ENCODE measurements around the gene COL21A1.

COL21A1 gene

DNA sequence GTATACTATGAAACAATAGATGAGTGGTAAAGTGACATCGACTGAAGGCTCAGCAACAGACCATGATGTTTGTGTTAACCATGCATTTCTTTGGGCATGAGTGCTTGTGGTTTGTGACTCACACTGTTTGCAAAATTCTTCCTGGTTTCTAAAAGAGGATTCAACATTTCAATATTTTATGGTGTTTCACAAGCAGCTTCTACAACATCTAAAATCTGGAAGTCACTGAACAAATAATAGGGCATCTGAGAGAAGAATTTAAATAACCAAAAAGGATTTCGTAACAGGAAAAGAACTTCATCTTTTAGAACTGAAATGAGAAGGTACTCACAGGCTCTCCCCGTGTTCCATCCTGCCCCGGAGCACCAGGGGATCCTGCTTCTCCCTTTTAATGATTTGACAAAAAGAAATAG is 146.2 kb downstream of the COL21A1 start:
- DNase-seq, result peak; percentile 3 to 23

DNA sequence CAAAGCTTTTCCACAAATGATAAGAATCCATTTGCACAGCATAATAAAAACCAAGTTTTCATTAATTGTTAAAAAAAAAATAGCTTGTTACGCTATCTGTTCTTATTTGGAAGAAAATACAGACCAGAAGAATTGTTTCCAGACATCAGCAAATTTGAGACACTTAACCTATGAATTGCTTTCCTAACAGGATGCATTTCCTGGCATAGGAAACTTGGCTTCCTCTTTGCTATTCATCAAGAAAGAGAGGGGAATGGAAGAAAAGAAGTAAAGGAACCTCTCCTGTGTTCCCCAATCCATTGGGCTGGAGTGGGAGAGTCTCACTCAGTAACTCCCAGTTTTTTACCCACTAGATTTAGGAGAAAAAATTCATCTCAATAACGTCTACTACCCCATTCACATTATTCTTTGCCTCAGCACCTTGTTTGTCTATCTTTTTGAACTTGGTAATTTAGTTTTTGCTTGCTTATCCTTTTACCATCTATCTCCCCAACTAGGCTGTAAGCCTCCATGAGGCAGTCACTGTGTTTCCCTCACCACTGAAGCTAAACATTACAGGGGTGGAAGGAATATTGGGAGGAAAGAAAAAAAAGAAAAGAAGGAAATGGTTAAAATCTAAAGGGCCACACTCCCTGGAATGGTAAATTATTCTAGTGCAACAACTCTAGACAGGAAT is 150.3 kb downstream of the COL21A1 start:
- no peak for DNase-seq

DNA sequence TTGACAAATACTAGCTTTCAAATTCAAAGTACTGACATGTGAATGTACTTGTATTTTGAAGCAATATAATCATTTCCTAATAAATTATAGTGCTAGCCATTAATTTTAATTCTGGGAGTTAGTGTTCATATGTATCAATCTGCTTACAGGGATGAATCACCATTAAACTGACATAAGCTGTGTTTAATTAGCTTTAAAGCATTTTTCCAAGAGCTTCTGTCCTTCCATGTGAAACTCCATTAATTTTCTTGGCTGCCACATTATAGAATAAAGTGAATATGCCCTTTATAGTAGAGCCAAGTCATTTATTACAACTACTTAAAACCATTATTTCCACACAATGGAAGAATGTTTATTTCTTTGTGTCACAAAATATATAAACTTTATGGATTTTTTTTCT is 150.8 kb downstream of the COL21A1 start:
- DNase-seq, result no peak

DNA sequence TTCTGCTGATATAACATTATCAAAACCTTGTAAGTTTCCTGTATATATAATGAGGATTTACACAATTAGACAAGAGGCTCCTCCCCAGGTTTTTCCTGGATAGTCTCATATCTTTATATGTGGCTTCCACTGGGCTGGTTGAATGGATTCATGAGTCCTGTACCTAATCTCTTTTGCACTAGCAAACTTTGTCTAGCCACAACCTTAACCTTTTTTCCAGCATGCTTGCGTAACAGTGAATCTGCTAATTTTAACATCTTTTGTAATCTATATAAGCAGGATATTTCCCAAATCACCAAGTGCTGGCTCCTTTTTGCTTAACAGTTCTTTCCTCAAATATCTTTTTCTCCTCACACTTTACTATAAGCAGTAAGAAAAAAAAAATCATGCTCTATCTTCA is 153.6 kb downstream of the COL21A1 start:
- DNase-seq, result no peak

DNA sequence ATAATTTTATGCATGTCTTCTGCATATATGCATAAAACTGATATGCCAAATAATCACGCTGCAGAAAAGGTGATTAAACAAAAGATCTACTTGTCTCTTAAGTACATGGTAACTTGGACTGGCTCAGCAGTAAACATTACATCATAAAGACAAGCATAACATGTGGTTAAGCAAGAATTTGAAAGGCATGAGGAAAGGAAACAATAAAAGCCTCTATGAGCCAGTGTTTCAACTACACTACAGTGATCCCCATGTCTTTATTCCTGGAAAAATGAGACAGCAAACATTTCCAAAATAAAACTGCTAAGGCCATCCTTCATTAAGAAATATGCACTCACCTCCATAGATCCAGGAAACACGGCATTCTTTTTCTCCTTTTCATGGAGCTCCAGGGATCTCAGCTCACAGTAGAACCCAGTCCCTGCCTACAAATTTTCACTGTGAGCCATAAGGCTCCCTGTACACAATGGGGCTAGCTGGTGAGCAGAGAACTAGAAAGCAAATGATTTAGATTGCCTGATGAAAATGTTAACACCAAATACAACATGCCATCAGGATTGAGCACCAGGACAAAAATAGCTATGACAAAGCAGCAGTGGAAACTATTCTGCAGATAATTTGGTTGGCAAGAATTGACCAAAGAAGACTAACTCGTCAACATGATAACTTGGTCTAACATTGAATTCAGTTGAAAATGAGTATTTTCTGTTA is 156.1 kb downstream of the COL21A1 start:
- no peak for DNase-seq

DNA sequence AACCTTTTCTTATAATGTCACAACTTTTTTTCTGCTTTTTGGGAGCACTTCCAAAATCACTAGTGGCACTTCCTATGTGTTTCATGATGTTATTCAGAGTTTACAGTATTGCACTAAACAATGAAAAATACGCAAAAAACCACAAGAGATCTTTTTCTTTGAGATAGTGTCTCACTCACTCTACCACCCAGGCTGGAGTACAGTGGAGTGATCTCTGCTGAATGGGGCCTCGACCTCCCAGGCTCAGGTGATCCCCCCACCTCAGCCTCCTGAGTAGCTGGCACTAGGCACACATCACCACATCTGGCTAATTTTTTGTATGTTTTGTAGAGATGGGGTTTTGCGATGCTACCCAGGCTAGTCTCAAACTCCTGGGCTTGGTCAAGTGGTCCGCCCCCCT is 158.7 kb downstream of the COL21A1 start:
- DNase-seq, result no peak

DNA sequence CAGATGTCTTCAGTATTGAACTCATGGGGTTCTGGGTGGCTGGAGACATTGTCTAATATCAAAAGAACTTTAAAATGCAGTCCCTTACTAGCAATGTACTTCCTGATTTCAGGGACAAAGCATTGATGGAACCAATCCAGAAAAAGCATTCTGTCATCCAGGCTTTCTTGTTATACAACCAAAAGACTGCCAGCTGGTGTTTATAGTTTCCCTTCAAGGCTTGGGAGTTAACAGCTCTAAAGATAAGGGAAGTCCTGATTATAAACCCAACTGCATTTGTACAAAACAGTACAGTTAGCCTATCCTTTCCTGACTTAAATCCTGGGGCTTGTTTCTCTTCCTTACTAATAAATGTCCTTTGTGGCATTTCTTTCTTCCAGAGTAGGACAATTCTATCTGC is 160.0 kb downstream of the COL21A1 start:
- DNase-seq, result no peak

DNA sequence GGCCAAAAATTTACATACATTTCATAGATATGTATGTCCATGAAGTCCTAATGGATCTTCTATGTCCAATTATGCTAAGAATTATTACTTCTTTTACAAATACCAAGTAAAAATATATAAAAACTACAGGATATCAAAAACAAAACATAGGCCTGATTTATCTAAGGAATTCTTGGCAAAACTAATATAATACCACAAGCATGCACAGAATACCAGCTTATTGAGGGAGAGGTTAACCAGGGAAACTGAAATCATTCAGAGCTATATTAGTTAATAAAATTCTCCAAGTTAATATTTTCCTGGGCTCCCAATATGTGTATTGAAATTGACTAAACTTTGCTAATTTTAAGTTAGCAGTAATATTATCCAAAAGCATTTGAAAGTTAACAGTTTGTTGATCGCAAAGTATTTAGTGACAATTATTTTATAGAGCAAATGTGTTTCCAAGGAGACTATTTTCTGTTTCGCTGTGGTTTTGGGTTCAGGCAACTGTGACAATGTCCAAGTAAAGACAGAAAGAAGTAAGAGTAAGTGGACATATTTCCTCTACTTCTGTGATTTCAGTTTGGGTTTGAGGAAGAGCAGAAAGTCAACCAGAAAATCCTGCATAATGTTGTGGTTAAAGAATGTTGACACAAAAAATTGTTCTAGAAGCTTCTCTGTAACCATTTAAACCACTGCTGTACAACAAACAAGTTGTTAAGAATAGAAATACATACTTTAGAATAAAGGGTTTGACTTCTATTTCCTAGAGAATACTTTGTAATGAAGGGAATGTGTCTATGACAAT is 167.4 kb downstream of the COL21A1 start:
- DNase-seq, result no peak

DNA sequence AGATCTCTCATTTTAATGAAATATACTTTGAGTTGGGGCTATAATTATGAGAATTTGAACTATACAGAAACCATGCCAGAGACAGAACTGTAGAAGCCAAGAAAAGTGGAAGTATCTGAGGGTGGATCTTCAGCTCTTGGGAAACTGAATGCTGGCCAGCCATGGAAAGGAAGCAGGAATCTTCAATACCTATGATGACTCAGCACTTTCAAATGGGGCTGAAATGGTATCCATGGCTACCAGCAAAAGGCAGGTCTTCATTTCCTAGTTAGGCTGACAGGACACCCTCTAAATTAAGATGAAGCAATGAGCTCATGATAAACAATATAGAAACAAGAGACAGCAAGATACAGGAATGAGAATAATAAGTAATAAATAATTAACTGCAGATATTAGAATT is 171.3 kb downstream of the COL21A1 start:
- DNase-seq, result no peak

DNA sequence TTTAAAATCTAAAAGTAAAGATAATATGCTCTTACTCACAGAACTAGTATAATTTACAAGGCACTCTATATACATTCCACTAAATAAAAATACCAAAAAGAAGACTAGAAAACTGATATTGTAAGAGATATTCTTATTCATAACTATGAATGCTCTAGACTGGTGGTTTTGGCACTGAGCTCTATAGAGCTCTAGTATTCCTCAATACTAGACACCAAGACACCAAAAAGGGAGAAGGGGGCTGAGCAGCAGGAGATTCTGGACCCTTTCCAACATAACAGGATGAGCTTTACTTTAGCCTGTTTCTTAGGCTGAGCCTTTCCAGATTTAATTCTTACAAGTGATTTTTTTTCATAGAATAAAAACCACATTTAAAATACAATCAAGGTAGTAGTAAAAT is 173.6 kb downstream of the COL21A1 start:
- DNase-seq, result no peak

DNA sequence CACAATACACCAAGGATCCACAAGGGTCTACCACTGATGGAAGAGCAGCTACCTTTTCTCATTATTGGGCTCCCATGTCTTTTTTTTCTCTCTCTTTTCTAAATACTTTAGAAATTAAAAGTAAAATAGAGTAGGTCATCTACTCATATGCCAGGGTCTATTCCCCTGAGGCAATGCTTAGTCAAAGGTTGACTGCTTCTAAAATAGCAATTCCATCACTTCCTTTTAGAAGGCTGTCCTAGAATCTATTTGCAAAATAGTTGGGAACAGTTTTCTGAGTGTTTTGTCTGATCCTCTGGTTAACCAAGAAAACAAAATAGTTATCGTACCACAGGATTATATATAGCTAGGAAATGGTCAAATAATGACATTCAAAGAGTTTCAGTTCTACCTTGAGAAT is 174.1 kb downstream of the COL21A1 start:
- DNase-seq, result no peak

DNA sequence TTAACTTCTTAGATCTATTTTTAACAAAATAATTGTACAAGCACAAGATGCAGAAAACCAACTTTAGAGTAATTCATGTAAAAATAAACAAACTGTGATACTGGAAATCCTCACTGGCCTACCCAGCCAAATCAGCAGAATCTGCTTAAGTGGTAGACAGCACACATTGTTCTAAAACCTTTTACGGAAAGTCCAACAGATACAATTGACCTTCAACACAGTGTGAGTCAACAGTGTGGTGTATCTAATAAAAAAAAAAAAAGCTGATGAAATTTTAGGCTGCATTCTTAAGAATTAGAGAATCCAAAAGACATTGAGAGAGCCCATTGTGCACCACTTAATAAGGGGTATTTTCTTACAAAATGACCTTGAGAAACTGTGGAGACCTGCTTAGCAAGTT is 174.5 kb downstream of the COL21A1 start:
- DNase-seq, result no peak

DNA sequence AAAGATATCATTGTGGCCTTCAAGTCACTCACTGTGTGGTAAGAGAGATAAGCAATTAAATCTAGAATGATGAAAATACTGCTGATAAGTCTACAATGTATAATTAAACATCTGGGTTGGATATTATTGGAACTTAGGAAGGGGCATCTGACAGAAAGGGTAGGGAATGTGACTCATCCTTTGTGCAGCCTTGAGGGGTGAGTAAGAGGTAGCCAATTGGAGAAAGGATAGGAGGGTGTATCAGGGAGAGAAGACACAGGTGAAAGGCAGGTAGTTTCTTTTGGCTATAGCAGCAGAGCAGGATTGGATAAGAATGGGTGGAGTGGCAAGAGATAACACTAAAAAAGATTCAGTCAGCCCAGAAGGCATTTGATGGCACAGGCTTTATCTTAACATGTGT is 182.0 kb downstream of the COL21A1 start:
- DNase-seq, result no peak

DNA sequence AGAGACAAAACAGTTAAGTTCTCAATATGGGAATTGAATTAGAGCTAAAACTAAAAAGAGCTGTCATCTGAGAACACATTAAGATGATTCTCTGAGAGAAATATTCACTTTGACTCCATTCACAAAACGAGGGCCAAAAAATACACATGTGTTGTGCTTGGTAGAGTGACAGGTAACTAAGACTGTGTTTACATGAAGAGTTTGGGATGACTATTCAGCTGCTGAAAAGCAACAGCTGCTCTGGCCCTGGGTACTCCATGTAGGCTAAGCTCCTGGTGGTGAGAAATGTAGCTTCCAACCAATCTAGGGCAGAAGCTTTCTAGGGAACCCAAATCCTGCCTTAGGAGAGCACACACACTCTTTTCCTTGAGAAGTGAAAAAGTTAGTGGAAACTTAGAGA is 184.5 kb downstream of the COL21A1 start:
- DNase-seq, result no peak

DNA sequence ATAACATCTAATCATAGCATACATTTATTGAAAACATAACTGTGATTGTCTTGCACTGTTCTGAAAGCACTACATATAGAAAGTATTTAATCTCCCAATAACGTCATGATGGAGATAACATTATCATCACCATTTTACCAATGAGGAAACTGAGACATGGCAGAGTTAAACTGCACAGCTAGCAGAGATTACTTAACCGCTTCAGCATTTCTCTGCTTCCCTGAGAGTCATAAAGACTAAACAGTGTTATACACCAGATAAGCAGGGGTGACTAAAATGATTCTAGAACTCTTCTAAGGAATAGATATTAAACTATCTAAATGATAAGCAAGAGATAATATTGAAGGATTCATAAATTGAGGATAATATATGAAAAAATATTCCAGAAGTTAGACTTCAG is 188.7 kb downstream of the COL21A1 start:
- no peak for DNase-seq

DNA sequence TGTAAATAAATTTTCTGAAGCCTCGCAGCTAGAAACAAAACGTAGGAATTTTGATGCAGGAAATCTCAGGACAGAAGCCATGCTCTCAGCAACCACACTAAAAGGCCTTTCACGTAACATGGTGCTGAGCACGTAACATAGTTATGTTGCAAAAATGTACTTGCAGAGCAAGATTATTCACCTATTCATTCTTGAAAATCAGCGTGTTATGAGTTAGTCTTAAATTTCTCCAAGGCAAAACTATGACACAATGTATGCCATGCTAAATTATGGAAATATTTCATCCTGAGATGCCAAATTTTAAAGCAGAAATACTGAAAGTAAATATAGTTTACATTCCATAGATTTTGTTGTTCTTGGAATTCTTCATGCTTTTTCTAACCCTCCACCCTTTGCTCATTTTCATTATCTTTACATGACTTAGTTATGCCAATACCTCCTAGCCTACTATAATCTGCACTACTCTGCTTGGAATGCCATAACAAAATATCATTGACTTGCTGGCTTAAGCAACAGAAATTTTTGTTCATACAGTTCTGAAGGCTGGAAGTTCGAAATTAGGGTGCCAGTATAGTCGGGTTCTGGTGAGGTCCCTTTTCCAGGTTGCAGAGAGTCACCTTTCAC is 192.2 kb downstream of the COL21A1 start:
- DNase-seq, result no peak

DNA sequence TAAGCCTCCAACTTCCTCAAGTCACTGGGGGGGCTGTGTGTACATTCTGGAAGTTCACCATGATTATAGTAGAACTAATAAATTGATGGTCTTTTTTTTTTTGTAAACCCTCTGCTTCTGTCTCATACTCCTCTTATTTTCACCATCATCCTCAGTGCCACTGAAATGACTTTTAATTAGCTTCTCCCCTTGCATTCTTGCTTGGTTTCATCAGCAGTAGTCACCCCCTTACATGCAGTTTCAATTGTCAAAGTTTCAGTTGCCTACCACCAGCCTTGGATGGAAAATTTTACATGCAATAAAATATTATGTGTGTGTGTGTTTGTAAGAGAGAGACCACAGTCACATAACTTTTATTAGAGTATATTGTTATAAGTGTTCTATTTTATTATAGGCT is 196.2 kb downstream of the COL21A1 start:
- no peak for DNase-seq

DNA sequence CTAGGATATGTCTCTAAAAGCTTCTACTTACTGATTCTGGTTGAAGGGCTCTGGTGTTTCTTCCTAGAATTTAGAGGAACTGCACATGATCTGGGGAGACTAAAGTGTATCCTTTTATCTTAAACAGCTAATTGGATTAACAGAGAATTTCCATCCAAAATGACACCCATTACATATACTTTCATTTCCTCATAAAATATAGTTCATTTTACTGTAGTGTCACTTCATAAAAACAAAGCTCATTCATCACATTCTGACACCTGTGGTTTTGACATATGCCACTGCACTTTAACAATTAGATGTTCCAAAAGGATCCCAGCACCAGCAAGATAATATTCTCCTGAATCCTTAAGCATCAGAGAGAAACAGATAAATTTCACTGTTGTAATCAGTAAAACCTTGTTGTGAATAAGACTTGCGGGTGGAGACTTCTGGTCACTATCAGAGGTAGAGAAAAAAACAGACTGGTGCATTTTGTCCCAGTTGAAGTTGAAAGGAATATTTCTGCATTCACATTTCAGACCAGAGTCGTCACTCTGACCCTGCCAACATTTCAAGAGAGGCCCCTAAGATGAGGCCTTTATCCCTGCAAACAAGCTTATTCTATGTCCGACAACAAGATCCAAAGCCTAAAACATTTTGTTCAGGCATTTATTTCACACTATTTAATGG is 196.7 kb downstream of the COL21A1 start:
- DNase-seq, result no peak

DNA sequence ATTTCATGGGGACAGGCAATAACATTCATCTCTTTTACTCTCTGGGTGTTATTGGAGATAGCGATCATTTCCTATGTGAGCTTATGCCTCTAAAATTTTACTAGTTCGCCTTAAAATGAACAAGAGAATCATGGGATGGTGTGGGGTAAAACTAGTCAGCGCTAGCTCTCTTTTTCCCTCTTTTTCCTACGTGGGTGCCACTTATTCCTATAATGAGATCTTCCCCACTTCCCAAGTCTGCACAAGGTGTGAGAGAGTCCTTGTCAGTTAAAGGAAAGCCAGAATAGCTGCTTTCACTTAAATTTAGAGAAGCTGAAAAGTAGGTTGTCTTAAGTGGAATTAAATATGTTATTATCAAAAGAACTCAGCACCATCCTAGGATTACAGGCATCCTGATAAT is 198.8 kb downstream of the COL21A1 start:
- no peak for DNase-seq

DNA sequence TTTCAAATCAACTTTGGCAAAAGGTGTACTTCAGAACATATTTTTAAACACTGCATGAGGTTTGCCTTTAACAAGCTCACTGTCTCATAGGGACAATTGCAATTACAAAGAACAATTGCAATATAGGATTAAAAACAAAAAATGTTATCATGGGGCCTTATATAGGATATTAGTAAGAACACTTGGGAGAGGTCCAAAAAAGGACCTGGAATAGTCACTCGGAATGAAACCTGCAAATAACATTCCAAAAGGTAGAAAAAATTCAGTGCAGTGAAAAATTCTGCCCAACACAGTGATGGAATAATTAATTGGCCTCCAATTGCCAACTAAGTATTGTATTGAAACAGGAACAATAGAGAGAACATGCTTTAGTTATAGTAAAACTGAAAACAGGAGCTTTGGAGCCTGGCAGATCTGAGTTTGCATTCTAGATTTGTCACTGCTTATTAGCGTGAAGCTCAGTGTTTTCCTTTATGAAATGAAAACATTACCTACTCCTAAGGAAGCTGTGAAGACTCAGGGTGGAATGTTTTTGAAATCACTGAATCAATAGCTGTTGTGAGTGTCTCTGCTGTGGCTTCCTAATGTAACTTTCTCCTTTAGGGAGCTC is 199.3 kb downstream of the COL21A1 start:
- no peak for DNase-seq

DNA sequence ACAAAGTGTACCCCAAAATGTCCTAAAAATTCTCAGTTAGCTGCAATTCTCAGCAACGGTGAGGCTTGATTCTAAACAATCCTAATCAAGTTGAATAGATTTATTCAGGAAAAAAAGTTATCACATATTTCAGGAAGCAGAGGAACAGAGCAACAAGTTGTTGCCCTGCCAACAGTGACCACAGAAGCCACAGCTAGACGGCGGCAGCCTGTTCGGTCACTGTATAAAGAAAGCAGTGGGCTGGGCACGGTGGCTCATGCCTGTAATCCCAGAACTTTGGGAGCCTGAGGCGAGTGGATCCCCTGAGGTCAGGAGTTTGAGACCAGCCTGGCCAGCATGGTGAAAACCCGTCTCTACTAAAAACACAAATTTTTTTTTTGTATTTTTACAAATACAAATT is 200.8 kb downstream of the COL21A1 start:
- peak in 1 of 2 donors; percentile 45 for DNase-seq

DNA sequence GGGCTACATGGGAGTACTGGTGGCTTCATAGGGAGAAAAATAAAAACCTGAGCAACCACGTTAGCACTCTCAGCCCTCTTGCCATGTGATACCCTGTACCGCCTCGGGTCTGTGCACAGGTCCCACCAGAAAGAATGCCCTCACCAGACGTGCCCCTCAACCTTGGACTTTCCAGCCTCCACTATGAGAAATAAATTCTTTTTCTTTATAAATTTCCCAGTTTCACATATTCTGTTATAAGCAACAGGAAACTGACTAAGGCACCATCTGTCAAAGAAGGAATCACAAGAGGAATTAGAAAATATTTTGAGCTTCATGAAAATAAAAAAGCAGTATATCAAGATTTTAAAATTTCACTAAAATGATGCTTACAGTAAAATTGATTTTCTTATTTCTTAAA is 203.6 kb downstream of the COL21A1 start:
- no peak for DNase-seq

DNA sequence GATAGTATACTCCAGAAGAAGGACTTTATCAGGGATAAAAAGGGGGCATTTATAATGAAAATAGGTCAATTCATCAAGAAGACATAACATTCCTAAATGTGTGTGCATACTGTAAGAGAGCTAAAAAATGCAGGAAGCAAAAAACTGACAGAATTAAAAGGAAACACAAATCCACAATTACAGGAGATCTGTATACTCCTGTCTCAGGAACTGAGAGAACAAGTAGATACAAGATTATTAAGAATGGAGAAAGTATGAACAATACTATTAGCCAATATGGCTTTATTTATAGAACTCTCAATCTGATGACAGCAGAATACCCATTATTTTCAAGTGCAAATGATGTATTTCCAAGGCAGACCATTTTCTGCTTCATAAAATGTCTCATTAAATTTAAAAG is 204.3 kb downstream of the COL21A1 start:
- DNase-seq, result no peak
